ENCODE data around the gene COL9A3.

Gene COL9A3

DNA sequence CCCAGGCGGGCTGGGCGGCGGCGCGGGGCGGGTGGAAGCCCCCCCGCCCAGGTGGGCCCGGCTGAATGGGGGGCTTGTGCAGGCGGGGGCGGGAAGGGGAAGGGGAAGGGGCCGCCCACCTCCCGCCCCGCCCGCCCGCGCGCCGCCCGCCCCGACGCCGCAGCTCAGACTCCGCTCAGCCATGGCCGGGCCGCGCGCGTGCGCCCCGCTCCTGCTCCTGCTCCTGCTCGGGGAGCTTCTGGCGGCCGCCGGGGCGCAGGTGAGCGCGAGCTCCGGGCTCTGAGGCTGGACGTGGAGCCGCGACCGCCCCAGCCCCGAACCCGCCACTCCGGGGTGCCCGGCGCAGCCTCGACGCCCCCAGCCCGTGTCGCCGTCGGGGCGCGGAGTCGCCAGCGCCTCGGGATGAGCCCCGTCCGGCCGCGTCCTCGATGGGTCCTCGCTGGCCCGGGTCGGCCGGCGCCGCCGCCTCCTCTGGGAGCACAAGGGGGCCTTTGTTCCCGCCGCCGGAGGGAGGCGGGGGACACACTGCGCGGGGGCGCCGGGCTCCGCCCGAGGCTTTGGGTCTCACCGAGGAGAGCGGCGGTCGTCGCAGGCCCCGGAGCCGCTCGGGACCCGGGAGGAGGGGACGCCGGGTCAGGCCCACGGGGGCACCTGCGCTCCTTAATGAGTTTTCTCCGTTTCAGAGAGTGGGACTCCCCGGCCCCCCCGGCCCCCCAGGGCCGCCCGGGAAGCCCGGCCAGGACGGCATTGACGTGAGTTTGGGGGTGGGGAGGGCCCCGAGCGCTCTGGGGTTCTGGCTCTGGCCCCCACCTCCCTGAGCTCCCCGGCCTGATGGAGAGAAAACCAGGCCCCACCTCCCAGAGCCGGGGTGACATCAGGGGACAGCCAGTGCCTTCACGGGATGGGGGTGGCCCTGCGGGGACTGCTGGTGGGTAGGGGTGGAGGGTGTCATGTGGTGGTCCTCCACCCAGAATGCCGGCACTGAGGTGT is at the start of gene COL9A3:
Gene COL9A3, plus strand, starts transcription at position 167 of the 990 bp plus-strand sequence. Its CDS starts 15 bp downstream, at position 182.
- DNase-seq (ENCODE audit: low spot score) = peak; percentile 78

GRCh38 chr20:62768234-62768546 is 48.7 kb upstream of the COL9A3 start:
- DNase-seq (ENCODE audit: low spot score) = no peak

GRCh38 chr20:62768551-62769287 is 48.1 kb upstream of the COL9A3 start:
- DNase-seq (ENCODE audit: low spot score) = no peak

GRCh38 chr20:62769346-62770071 is 47.3 kb upstream of the COL9A3 start:
- DNase-seq (ENCODE audit: low spot score) = no peak

GRCh38 chr20:62770111-62770910 is 46.5 kb upstream of the COL9A3 start:
- no peak for DNase-seq (ENCODE audit: low spot score)

DNA sequence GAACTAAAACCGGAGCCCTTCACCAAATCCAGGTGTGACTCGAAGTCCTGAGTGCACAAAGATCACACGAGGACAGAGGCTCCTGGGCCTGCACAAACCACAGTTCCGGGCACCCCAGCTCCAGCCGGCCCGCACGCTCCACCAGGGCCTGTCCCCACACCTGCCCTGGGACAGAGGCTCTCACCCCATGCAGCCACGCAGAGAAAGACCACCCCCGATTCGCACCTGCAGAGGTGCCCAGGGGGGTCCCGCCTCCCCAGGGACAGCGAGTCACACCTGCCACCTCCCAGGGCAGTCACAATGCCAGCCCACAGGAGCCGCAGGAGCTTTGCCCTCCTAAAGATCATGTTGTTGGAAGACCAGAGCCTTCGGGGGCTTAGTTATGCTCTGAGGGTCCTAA is 45.9 kb upstream of the COL9A3 start:
- no peak for DNase-seq (ENCODE audit: low spot score)

GRCh38 chr20:62771396-62772102 is 45.3 kb upstream of the COL9A3 start:
- no peak for DNase-seq (ENCODE audit: low spot score)

- no peak for DNase-seq (ENCODE audit: low spot score)
Observed at GRCh38 chr20:62772103-62772611, 44.7 kb upstream of the COL9A3 start.

- no peak for DNase-seq (ENCODE audit: low spot score)
Observed at GRCh38 chr20:62772619-62772989, 44.2 kb upstream of the COL9A3 start.

DNA sequence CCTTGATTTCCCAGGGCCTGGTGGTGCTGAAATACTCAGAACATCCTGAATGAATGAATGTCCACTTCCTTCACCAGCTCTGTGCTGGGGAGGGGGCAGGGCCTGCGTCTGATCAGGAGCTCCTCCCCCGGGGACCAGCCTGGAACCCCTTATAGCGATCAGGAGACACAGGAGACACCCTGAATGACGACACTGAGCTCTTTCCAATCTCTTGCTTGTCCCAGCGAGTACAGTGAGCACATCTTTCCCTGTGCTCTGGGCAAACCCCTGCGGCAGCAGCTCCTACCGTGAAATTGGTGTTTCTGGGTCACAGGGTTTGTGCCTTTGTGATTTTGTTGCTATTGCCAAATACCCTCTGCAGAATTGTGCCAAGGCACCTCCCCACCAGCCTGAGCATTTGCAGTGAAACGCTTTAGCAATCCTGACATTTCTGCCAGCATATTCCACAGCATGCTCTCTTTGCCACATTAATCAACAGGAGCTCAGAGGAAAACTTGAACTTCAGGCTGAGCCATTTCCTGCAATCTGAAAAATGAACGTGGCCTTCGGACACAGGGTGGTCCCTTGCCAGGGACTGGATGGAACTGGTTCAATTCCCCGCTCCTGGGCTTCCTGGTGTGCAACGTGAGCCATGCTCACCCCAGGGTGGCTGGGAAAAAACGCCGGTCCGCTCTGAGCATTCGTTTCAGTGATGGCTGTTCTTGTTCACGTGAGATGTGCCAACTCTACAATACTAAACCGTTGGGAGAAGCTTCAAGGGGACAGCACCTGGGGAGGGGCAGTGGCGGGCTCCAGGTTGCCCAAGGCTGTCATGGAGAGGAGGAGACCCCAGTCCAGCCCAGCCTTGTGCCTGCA is 43.6 kb upstream of the COL9A3 start:
- DNase-seq (ENCODE audit: low spot score) = no peak

GRCh38 chr20:62773845-62774714 is 42.8 kb upstream of the COL9A3 start:
- DNase-seq (ENCODE audit: low spot score) = no peak

- DNase-seq (ENCODE audit: low spot score) = no peak
Observed at GRCh38 chr20:62774762-62775161, 42.1 kb upstream of the COL9A3 start.

DNA sequence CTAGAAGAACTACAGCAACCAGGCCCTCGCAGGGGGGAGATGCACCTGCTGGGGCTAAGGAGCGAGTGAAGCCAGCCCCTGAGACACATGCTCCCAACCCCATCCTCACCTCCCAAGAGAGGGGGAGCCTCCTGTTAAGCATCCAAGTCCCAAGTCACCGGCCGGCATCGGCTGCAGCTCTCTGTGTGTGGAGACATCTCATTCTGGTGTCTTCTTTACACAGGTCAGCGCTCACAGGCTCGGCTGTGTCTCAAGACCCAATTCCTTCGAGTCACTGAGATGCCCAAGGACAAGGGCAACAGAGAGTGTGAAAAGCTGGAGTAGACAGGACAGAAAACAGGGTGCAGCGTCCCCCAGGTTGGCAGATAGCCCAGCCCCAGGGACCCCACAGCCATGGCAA is 41.6 kb upstream of the COL9A3 start:
- no peak for DNase-seq (ENCODE audit: low spot score)

GRCh38 chr20:62776035-62776691 is 40.7 kb upstream of the COL9A3 start:
- DNase-seq (ENCODE audit: low spot score) = no peak

DNA sequence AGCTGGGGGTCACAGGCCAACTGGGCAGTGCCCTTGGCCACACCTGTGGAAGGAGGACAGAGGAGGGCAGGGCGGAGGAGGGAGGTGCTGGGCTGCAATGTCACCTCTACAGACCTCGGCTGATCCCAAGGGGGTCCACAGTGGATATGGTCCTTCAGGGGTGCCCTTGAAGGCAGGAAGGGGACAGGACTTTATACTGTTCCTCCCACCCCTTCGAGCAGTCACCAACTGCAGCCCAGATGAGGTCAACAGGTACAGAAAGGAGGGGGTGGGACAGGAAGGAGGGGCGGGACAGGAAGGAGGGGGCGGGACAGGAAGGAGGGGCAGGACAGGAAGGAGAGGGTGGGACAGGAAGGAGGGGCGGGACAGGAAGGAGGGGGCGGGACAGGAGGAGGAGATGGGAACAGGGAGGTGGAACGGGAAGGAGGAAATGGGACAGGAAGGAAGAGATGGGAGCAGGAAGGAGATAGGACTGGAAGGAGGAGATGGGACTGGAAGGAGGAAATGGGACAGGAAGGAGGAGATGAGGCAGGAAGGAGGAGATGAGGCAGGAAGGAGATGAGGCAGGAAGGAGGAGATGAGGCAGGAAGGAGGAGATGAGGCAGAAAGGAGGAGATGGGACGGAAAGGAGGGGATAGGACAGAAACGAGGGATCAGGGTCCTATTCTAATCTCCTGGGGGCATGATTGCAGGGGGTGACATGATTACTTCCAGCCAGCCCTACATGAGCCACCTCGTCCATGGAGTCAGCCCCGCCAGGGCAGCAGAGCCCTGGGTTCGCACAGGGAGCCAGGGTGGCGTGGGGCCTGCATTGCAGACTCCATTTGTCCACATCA is 39.9 kb upstream of the COL9A3 start:
- no peak for DNase-seq (ENCODE audit: low spot score)

DNA sequence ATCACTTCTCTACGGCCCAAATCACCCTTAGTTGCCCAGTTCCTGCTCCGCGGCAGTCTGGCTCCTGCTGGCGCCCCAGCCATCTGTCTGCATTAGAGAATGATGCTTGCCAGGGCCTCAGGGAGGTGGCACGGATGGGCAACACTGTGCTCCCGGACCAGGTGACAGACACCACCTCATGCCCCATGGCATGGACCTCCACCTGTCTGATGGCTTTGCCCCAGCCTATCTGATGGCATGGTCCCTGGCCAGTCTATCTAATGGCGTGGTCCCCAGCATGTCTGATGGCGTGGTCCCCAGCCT is 39.4 kb upstream of the COL9A3 start:
- no peak for DNase-seq (ENCODE audit: low spot score)

DNA sequence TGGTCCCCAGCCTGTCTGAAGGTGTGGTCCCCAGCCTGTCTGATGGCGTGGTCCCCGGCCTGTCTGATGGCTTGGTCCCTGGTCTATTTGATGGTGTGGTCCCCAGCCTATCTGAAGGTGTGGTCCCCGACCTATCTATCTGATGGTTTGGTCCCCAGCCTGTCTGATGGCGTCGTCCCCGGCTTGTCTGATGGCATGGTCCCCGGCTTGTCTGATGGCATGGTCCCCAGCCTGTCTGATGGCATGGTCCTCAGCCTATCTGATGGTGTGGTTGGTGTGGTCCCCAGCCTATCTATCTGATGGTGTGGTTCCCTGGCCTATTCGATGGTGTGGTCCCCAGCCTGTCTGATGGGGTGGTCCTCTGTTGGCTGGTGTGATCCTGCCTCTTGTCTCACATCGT is 38.8 kb upstream of the COL9A3 start:
- no peak for DNase-seq (ENCODE audit: low spot score)

Measured in ecto neural progenitor cell (in vitro differentiated cells).